Superior temporal gyrus (tissue), 1 donor: ENCODE measurements around the gene EGLN3.
A peak's percentile ranks its signal among the peaks of the same experiment; 100 is the strongest.
"Not testable (repeated sequence)": the region's sequence is repeated elsewhere in the genome, so short reads cannot be mapped to it uniquely, and the experiment has no call there.

Source experiments
- DNase-seq: peaks from one replicate; pipeline ENCODE4 v3.0.0-alpha.2; 2016; ENCODE audit errors: extremely low spot score

EGLN3 gene

GRCh38 chr14:33950320-33951182 is at the start of gene EGLN3:
TSS of gene EGLN3 (minus strand) at chr14:33951074. CDS start at chr14:33950752, 322 bp downstream.
- DNase-seq, result peak; percentile 93

- no peak for DNase-seq
Measured at GRCh38 chr14:34000396-34000795, 49.5 kb upstream of the EGLN3 start.

- no peak for DNase-seq
Measured at GRCh38 chr14:33999771-34000291, 49.0 kb upstream of the EGLN3 start.

- no peak for DNase-seq
Measured at GRCh38 chr14:33997611-33998010, 46.7 kb upstream of the EGLN3 start.

- no peak for DNase-seq
Measured at GRCh38 chr14:33996462-33996861, 45.6 kb upstream of the EGLN3 start.

GRCh38 chr14:33993246-33993645 is 42.4 kb upstream of the EGLN3 start:
- DNase-seq, result no peak

GRCh38 chr14:33992274-33993007 is 41.6 kb upstream of the EGLN3 start:
- DNase-seq, result no peak

GRCh38 chr14:33990790-33991189 is 39.9 kb upstream of the EGLN3 start:
- DNase-seq, result no peak

- no peak for DNase-seq
Measured at GRCh38 chr14:33987565-33988080, 36.7 kb upstream of the EGLN3 start.

GRCh38 chr14:33986804-33987203 is 35.9 kb upstream of the EGLN3 start:
- no peak for DNase-seq

- no peak for DNase-seq
Measured at GRCh38 chr14:33985242-33985641, 34.4 kb upstream of the EGLN3 start.

GRCh38 chr14:33979613-33980276 is 28.9 kb upstream of the EGLN3 start:
- no peak for DNase-seq

GRCh38 chr14:33978892-33979612 is 28.2 kb upstream of the EGLN3 start:
- no peak for DNase-seq

- no peak for DNase-seq
Measured at GRCh38 chr14:33972583-33973081, 21.8 kb upstream of the EGLN3 start.

GRCh38 chr14:33969846-33970245 is 19.0 kb upstream of the EGLN3 start:
- not testable (repeated sequence) for DNase-seq

GRCh38 chr14:33968722-33969121 is 17.8 kb upstream of the EGLN3 start:
- DNase-seq, result no peak

- no peak for DNase-seq
Measured at GRCh38 chr14:33967138-33967537, 16.3 kb upstream of the EGLN3 start.

- no peak for DNase-seq
Measured at GRCh38 chr14:33966276-33966675, 15.4 kb upstream of the EGLN3 start.

GRCh38 chr14:33964599-33965317 is 13.9 kb upstream of the EGLN3 start:
- DNase-seq, result peak; percentile 43

GRCh38 chr14:33963892-33964291 is 13.0 kb upstream of the EGLN3 start:
- DNase-seq, result no peak
